K562 (cell line): ENCODE measurements around the gene CLCN4.

Source experiments
- CTCF ChIP-seq, 3 experiments: IDR thresholded peaks in 2 of 3; conservative IDR thresholded peaks in 1 of 3; 2 replicates each; pipeline ENCODE4 v1.5.1; 2011 to 2012; ENCODE audit warnings: low read length in 3 of 3, mild to moderate bottlenecking in 3 of 3, control low read depth in 2 of 3, improper control_type of control experiment in 1 of 3, inconsistent platforms in 1 of 3, low read depth in 1 of 3, mixed read lengths in 1 of 3, moderate library complexity in 1 of 3; ENCODE audit not compliant: insufficient read depth in 2 of 3
- EZH2 ChIP-seq: IDR thresholded peaks from 2 replicates; pipeline ENCODE4 v1.6.1; 2012; ENCODE audit warnings: low read depth, mild to moderate bottlenecking, inconsistent platforms, low read length, borderline replicate concordance
- HMG20A ChIP-seq: fragments of 450-650 bp; formaldehyde crosslinking; conservative IDR thresholded peaks from 2 replicates; pipeline ENCODE4 v1.4.0; 2020; ENCODE audit warnings: mild to moderate bottlenecking, mixed read lengths
- LARP7 ChIP-seq: fragments of 450-650 bp; IDR thresholded peaks from 2 replicates; pipeline ENCODE4 v1.6.1; 2016
- MCM2 ChIP-seq: fragments of 450-650 bp; IDR thresholded peaks from 2 replicates; pipeline ENCODE4 v1.6.1; 2017; ENCODE audit warnings: low read depth, mild to moderate bottlenecking
- NCOA2 ChIP-seq, 2 experiments: fragments of 450-650 bp; IDR thresholded peaks; 2 replicates each; pipeline ENCODE4 v1.6.1; 2018; ENCODE audit warnings: mild to moderate bottlenecking in 2 of 2, moderate library complexity in 1 of 2; ENCODE audit not compliant: partially characterized antibody in 2 of 2
- NR1H2 ChIP-seq: sonication (generic); formaldehyde crosslinking; IDR thresholded peaks from 2 replicates; pipeline ENCODE4 v1.4.0; 2020; ENCODE audit warnings: mild to moderate bottlenecking, missing genetic modification reagents
- NR2C1 ChIP-seq, 2 experiments: fragments of 450-650 bp; IDR thresholded peaks; 2 replicates each; pipeline ENCODE4 v1.6.1; 2017; ENCODE audit warnings: mild to moderate bottlenecking in 2 of 2, antibody characterized with exemption in 1 of 2, inconsistent platforms in 1 of 2, missing compliant biosample characterization in 1 of 2, missing genetic modification characterization in 1 of 2
- RERE ChIP-seq: sonication (generic); formaldehyde crosslinking; IDR thresholded peaks from 2 replicates; pipeline ENCODE4 v1.8.0; 2023; ENCODE audit warnings: missing genetic modification reagents, mild to moderate bottlenecking, borderline replicate concordance
- SP1 ChIP-seq: sonication (generic); formaldehyde crosslinking; IDR thresholded peaks from 2 replicates; pipeline ENCODE4 v1.8.1; 2022; ENCODE audit warnings: mild to moderate bottlenecking, missing genetic modification reagents
- UBTF ChIP-seq, 2 experiments: IDR thresholded peaks; 2 replicates each; pipeline ENCODE4 v1.6.1; 2012; ENCODE audit warnings: improper control_type of control experiment in 2 of 2, low read depth in 2 of 2, low read length in 2 of 2, borderline replicate concordance in 1 of 2
- ZNF124 ChIP-seq: sonication (generic); formaldehyde crosslinking; IDR thresholded peaks from 2 replicates; pipeline ENCODE4 v1.8.1; 2022; ENCODE audit warnings: missing genetic modification reagents
- ZNF766 ChIP-seq: fragments of 200-800 bp; sonication (Bioruptor generic); conservative IDR thresholded peaks from 2 replicates; pipeline ENCODE4 v1.6.1; 2016; ENCODE audit warnings: missing genetic modification characterization, missing compliant biosample characterization

- no peak for TF ChIP-seq NR1H2
- TF ChIP-seq ZNF124 (CRISPR knock-in tag) = no peak
- TF ChIP-seq CTCF (IDR thresholded peaks at IDR 0.05 in 2 of 3, conservative IDR thresholded peaks at IDR 0.05 in 1 of 3; ENCODE audit: insufficient read depth in 2 of 3, low read depth in 1 of 3, low read length in 3 of 3) = no peak
- TF ChIP-seq MCM2 = no peak
- no peak for TF ChIP-seq UBTF (IDR thresholded peaks at IDR 0.05; ENCODE audit: borderline replicate concordance in 1 of 2, low read depth in 2 of 2, low read length in 2 of 2)
- TF ChIP-seq NCOA2 (IDR thresholded peaks at IDR 0.05; ENCODE audit: partially characterized antibody in 2 of 2) = no peak
- TF ChIP-seq SP1 (CRISPR knock-in tag) = no peak
- TF ChIP-seq ZNF766 (CRISPR knock-in tag) = no peak
- TF ChIP-seq RERE = no peak
- no peak for TF ChIP-seq EZH2
- no peak for TF ChIP-seq HMG20A
- no peak for TF ChIP-seq NR2C1 (IDR thresholded peaks at IDR 0.05)
- no peak for TF ChIP-seq NR2C1 (tag; IDR thresholded peaks at IDR 0.05)
- no peak for TF ChIP-seq LARP7
These were observed 73.4 kb downstream of the CLCN4 start for GRCh38 chrX:10230222-10230621.
